Measurements from ENCODE around the gene ZNF267. TPM values are rescaled to one million over a fixed set of nuclear protein-coding genes. Genes with fewer than 3 reads are reported as not detected.

The ZNF267 gene
- total RNA-seq, 1 experiment from 2014 or later = 10.2 TPM

DNA sequence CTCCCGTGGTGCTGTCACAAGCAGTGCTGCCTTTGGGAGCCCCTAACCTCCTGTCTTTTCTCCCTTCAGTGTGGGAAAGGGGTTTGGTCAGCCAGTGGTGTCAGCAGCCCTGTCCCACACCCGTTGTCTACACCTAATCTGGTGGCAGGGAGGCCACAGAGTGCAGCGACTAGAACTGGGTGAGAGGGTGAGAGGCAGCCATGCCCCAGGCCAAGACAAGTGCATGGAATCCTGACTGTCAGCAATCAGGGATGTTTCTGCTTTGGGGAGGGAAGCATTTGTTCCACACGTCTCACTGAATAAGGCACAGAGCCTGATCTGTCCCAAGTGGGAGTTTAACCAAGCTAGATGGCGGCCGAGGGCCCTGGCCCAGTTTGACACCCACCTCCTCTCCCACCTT is 1.4 kb upstream of the ZNF267 start:
- H3K9me3 ChIP-seq (ENCODE audit: low read length) = no peaks in the 10 kb centered on the region
- H3K4me2 ChIP-seq (ENCODE audit: low read length) = no peak overlapping the region
- ATAC-seq (no peak), DNase-seq (no peak)
- peaks cover 32% of the 10 kb centered on the region for H3K4me1 ChIP-seq (ENCODE audit: insufficient read depth, low read length)
- no peaks in the 10 kb centered on the region for H3F3A ChIP-seq (ENCODE audit: low read length, unreplicated experiment)
- TF ChIP-seq EZH2 (IDR thresholded peaks at IDR 0.05; ENCODE audit: low read length, unreplicated experiment) = no peak
- TF ChIP-seq, protein P1, sequence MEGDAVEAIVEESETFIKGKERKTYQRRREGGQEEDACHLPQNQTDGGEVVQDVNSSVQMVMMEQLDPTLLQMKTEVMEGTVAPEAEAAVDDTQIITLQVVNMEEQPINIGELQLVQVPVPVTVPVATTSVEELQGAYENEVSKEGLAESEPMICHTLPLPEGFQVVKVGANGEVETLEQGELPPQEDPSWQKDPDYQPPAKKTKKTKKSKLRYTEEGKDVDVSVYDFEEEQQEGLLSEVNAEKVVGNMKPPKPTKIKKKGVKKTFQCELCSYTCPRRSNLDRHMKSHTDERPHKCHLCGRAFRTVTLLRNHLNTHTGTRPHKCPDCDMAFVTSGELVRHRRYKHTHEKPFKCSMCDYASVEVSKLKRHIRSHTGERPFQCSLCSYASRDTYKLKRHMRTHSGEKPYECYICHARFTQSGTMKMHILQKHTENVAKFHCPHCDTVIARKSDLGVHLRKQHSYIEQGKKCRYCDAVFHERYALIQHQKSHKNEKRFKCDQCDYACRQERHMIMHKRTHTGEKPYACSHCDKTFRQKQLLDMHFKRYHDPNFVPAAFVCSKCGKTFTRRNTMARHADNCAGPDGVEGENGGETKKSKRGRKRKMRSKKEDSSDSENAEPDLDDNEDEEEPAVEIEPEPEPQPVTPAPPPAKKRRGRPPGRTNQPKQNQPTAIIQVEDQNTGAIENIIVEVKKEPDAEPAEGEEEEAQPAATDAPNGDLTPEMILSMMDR (conservative IDR thresholded peaks at IDR 0.05; ENCODE audit: low read depth, low read length) = no peak
- TF ChIP-seq EZH2phosphoT487 (IDR thresholded peaks at IDR 0.05; ENCODE audit: borderline replicate concordance, low read length) = no peak
- no TSS peak for BruUV-seq (replicated peaks)
- intact Hi-C loops (cut with micrococcal nuclease) = no loop called here
- no peaks in the 10 kb centered on the region for H3K27me3 ChIP-seq (ENCODE audit: low read length)
- ChIA-PET CTCF (no interaction called here), POLR2A (ENCODE audit: unreplicated experiment) (no interaction called here)
- no peak overlapping the region for H3K4me3 ChIP-seq (ENCODE audit: low read length)
- H3K79me2 ChIP-seq (ENCODE audit: low read length) = peaks cover 35% of the 10 kb centered on the region
- no peak overlapping the region for H3K27ac ChIP-seq (ENCODE audit: low read length)
- H3K9me2 ChIP-seq (replicated peaks; ENCODE audit: low read length) = no peaks in the 10 kb centered on the region
- no peak overlapping the region for H3K9ac ChIP-seq (ENCODE audit: low read length)
- H2AFZ ChIP-seq (ENCODE audit: low read length) = no peak overlapping the region
- no peaks in the 10 kb centered on the region for H3K36me3 ChIP-seq (ENCODE audit: low read depth, low read length)
- H4K20me1 ChIP-seq (ENCODE audit: low read length) = peaks cover 7% of the 10 kb centered on the region; the same call in 1 of the 2 replicates

DNA sequence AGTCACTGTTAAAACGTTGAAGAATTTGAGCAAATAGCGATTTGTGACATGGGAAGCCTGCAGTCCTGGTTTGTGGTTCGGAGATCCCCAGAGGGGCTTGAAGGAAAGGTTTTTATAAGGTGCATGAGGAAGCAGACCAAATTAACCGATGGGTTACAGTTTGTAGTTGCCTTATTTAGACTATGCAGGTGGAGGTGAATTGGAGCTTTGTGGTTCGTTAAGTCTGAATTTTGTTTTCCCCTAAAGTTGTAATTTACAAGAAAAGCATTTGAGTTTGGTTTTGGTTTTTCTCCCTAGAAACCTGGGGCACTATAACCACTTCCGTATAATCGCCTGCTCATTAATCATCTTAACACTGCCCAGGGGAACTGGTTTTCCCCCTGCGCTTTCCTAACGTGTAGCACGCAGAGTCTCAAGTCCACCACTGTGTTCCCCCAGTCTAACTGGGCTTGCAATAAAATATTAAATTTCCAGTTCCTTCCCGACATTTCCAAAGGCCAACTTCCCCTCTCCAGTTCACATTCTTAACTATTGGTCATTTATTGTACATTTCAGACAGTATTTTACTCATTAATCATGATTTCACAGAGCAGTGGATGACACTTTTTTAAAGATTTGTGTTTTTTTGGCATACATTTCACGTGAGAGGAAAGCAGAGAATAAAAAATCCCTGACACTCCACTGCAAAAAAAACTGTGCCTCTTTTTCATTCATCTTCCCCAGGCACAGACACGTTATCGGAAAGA is 932 bp downstream of the ZNF267 start:
- TSS peak; percentile 46 for BruUV-seq (replicated peaks)
- intact Hi-C loops (cut with micrococcal nuclease) = no loop called here

More for the DNA sequence above, 932 bp downstream of the ZNF267 start:
- CTCF ChIA-PET = interaction anchor here (0.9 kb wide), 1 partner anchor 733 kb away, joined by 5 read pairs; no protein-coding TSS in a partner anchor
- ATAC-seq (peak; percentile 36), DNase-seq (peak; percentile 50)
- Histone ChIP-seq H3K27ac (ENCODE audit: low read length) (peak overlapping the region; percentile 67), H3K9me2 (replicated peaks; ENCODE audit: low read length) (no peaks in the 10 kb centered on the region), H3K9me3 (ENCODE audit: low read length) (no peaks in the 10 kb centered on the region), H3F3A (ENCODE audit: low read length, unreplicated experiment) (no peaks in the 10 kb centered on the region), H3K4me2 (ENCODE audit: low read length) (peak overlapping the region; percentile 96), H3K79me2 (ENCODE audit: low read length) (peaks cover 55% of the 10 kb centered on the region), H3K4me1 (ENCODE audit: insufficient read depth, low read length) (peaks cover 31% of the 10 kb centered on the region), H2AFZ (ENCODE audit: low read length) (peak overlapping the region; percentile 75), H3K36me3 (ENCODE audit: low read depth, low read length) (peaks cover 18% of the 10 kb centered on the region), H3K27me3 (ENCODE audit: low read length) (no peaks in the 10 kb centered on the region), H4K20me1 (ENCODE audit: low read length) (peaks cover 13% of the 10 kb centered on the region; the same call in 1 of the 2 replicates), H3K4me3 (ENCODE audit: low read length) (peak overlapping the region; percentile 100), H3K9ac (ENCODE audit: low read length) (peak overlapping the region; percentile 98)
- TF ChIP-seq EZH2phosphoT487 (IDR thresholded peaks at IDR 0.05; ENCODE audit: borderline replicate concordance, low read length) (no peak), EZH2 (IDR thresholded peaks at IDR 0.05; ENCODE audit: low read length, unreplicated experiment) (no peak)
- TF ChIP-seq, protein P1 (conservative IDR thresholded peaks at IDR 0.05; ENCODE audit: low read depth, low read length) = no peak
- POLR2A ChIA-PET (ENCODE audit: unreplicated experiment) = no interaction called here

Data from PC-3 (cell line).